Activated CD8-positive, alpha-beta memory T cell treated with anti-CD3 and anti-CD28 coated beads, Interleukin-2, amount 50 U/mL, for 4 hours (primary cell): ENCODE data around the gene PAGR1.
A peak's percentile ranks its signal among the peaks of the same experiment; 100 is the strongest.
"Not testable (repeated sequence)": the region's sequence is repeated elsewhere in the genome, so short reads cannot be mapped to it uniquely, and the experiment has no call there.

Source experiments
- DNase-seq: peaks from one replicate; pipeline ENCODE4 v3.0.0-alpha.2; 2020

Gene PAGR1

DNA sequence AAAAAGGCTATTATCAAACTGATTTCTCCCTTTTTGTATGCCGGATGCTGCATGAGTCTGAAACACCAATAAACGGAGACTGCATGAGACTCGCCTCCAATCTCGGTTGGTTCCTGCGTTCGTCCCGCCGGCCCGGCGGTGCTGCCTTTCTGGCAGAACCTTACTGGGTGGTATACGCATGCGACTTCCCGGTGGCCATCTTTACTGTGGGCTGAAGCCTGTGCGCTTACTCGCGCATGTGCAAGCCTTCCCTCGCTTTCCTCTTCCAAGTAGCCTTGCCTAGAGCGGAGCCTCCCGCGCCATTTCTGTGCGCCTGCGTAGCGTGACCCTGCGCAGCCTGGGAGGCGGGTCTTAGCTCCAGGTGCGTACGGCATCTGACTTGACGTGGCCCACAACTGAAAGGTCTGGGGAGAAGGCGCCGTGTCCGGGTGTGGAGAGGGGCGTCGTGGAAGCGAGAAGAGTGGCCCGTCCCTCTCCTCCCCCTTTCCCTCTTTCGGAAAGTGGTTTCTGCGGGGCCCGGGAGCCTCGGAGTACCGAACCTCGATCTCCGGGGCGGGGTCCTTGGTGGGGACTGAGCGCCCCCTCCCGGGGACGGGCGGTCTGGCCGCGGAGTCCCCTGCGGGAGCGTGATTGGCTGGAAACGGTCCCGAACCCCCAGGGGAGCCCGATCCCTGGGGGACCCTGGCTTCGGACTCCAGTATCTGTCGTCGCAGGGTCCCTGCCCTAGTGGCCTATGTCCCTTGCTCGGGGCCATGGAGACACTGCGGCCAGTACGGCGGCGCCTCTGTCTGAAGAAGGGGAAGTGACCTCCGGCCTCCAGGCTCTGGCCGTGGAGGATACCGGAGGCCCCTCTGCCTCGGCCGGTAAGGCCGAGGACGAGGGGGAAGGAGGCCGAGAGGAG is at the start of gene PAGR1:
PAGR1 (plus strand) TSS at position 360 of the 901 bp plus-strand sequence; CDS start at position 734, 374 bp downstream.
- peak; percentile 97 for DNase-seq

DNA sequence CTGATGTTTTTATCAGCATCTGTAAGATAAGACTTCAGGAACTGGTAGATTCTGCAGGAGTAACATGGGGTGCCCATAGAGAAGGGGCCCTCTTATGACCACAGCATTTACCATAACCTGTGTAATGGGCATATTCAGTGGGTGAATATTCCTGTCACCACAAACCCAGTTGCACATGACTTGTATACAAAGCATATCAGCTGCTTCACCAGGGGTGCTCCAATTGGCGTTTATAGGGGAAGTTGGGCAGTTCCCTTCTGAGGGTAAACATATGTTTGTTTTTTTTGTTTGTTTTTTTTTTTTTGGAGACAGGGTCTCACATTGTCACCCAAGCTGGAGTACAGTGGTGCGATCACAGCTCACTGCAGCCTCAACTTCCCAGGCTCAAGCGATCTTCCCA is 49.4 kb upstream of the PAGR1 start:
- DNase-seq, result no peak

DNA sequence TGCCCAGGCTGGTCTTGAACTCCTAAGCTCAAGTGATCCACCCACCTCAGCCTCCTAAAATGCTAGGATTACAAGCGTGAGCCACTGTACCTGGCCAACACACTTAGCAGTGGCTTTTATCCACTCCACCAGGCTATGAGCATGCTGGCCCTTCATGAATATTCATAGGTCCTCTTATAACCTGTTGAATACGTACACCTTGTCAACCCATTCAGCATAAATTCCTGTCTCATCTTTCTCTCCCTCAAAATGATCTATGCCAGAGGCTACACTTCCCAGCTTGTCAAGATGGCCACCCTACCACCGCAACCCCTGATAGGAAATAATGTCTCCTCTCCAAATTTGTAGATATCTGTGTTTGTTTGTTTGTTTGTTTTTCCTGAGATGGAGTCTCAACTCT is 48.9 kb upstream of the PAGR1 start:
- no peak for DNase-seq

DNA sequence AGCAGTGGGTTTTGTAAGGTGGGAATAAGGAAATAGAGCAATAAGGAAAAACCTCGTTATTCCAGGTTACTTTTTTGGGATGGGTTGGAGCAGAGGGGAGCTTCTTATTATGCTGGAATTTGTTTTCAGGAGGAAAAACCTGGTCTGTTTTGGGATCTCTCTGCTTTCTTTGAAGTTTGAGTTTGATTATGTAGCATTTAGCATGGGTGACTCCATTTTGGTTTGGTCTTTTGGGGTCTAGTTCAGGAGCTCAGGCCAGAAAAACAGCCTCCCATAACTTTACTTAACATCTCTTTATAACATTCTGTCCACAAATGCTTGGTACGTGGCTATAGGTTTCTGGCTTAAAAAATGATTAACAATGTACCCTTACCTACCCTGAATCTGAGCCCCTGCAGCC is 46.4 kb upstream of the PAGR1 start:
- no peak for DNase-seq

DNA sequence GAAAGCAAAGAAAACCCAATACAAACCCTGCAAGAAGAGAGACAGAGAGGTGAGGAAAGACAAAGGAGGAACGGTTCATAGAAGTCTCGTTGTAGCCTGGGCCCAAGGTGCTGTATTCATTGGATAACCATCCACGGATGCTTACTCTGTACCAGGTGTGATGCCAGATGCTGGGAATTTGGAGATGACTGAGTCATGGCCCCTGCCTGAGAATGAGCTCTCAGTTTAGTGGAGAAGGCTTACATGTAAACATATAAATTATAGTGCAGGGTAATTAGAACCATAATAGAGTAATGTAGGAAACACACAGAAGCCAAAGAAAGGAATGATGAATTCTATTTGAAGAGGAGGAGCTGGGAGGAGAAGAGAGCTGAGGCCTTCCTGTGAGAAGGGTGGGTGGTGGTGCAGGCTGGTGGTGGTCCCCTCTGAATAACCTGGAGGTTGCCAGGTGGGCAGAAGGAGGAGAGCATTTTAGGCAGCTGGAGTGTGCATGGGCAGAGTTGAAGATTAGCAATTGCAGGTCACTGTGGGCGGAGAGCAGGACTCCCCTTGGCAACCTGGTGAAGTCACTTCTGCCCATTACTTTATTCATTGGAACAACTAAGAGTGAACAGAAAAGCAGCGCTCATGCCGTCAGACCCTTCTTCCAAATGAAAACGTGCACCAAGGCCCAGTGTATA is 45.6 kb upstream of the PAGR1 start:
- DNase-seq, result no peak

DNA sequence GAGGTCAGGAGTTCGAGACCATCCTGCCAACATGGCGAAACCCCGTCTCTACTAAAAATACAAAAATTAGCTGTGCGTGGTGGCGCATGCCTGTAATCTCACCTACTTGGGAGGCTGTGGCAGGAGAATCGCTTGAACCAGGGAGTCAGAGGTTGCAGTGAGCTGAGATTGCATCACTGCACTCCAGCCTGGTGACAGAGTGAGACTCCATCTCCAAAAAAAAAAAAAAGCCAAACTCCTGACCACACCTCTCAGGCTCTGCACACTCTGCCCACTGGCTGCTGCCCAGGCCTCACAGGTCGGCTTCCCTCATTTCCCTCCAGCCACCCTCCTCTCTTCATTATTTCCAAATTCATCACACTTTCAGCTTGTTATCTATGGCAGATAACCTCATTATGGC is 43.6 kb upstream of the PAGR1 start:
- not testable (repeated sequence) for DNase-seq

DNA sequence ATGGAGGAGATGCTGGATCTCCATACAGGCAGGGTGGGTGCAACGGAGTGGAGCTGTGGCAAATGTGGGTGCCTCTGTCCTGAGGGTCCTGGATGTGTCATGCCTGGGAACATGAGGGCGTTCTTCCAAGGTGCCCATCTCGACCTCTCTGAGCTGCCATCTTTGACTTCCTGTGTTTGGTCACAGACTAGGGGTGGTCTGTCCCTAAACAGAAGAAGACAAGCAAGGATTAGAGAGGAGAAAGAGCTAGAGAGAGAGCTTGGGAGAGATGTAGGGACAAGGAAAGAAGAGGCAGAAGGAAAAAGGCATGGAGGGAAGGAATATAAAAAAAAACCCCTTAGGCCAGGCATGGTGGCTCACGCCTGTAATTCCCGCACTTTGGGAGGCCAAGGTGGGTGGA is 41.2 kb upstream of the PAGR1 start:
- no peak for DNase-seq

DNA sequence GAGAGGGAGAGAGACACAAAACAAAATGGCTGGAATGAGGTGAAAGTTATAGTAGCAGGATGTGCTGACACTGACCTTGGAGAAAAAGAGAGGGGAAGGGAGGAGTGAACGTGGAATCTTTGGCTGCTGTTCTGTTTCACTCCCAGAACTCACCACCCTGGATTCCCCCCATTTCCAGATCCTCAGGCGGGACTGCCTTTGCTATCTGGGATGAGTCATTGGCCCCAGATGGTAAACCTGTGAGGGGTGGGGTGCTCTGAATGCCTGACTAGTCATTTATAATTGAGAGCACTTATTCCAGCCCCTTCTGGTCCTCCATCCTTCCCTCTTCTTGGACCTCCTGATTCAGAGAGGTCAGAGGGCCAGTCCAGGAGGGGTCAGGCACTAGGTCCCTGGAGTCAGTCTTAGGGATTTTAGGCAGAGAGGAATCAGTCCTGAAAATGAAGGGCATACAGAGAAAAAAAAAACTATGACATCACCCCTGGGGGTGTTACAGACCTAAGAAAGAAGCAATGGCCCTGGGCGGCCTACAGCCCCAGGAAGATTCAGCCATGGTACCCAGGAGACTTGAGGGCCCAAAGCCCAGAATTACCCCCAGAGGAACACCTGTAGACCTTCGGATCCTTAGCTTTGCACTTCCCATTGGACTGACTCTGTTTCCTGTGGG is 40.1 kb upstream of the PAGR1 start:
- no peak for DNase-seq

DNA sequence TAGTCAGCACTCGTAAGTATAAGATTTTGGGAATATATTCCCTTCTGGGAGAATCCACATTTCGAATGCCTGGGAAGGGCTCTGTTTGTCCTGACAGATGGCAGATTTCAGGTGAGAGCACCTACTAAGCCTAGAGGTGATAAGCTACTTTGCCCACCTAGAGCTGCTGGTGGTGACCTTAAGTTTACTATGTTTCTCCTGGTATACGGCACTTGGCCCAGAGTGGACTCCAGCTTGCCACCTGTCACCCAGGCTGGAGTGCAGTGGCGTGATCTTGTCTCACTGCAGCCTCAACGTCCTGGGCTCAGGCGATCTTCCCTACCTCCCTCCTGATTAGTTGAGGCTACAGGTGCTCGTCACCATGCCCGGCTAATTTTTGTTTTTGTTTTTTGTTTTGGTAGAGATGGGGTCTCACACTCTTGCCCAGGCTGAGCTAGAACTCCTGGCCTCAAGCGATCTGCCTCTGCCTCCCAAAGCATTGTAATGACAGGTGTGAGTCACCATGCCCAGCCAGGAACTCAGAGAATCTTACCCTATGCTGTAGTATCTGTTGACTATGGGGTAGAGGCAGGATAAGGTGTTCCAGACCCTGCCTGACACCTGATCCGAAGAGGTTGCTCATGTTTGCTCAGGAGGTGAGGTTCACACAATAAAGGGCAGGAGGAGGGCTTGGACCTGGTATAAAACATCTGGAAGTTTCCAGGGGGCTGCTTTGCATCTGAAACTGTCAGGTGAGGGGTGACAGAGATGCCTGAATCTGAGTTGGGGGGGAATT is 38.2 kb upstream of the PAGR1 start, which contains the start of gene ZG16:
ZG16 (plus strand) TSS at position 681 of the 775 bp plus-strand sequence. CDS start 1,011 bp downstream, outside the sequence.
- no peak for DNase-seq

DNA sequence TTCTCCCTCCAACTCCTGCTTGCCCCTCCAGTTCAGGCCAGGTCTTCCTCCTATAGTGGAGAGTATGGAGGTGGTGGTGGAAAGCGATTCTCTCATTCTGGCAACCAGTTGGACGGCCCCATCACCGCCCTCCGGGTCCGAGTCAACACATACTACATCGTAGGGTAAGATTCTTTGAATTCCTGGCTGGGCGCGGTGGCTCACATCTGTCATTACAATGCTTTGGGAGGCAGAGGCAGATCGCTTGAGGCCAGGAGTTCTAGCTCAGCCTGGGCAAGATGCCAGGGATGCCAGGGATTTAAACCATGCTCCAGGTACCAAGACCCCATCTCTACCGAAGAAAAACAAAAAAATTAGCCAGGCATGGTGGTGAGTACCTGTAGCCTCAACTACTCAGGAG is 36.5 kb upstream of the PAGR1 start:
- DNase-seq, result no peak

DNA sequence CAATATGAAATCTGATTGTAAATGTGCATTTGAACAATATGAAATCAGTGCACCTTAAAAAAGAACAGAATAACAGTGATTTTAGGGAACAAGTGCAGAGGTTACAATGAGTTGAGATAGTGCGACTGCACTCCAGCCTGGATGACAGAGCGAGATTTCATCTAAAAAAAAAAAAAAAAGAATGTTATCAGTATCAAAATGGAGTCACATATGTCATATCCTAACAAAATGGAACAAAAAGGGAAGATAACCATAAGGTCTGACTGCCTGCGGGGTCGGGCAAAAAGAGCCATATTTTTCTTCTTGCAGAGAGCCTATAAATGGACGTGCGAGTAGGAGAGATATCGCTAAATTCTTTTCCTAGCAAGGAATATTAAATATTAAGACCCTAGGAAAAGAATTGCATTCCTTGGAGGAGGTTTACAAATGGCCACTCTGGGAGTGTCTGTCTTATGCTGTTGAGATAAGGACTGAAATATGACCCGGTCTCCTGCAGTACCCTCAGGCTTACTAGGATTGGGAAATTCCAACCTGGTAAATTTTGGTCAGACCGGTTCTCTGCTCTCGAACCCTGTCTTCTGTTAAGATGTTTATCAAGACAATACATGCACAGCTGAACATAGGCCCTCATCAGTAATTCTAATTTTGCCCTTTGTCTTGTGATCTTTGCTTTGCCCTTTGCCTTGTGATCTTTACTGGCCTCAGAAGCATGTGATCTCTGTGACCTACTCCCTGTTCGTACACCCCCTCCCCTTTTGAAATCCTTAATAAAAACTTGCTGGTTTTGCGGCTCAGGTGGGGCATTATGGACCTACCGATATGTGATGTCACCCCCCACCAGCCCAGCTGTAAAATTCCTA is 32.6 kb upstream of the PAGR1 start:
- DNase-seq, result not testable (repeated sequence)

DNA sequence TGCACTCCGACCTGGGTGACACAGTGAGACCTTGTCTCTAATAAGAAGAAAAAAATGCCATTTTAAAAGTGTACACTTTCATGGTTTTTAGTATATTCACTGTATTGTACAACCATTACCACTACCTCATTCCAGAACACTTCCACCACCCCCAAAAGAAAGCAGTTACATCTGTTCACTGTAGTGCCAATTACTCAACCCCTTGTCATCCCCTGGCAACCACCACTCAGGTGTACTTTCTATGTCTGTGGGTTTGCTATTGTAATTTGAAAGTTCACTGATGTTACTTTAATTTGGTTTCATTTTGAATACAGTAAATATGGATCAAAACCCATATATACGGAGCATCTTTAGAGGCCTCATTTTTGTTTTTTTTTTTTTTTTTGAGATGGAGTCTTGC is 31.8 kb upstream of the PAGR1 start:
- no peak for DNase-seq

DNA sequence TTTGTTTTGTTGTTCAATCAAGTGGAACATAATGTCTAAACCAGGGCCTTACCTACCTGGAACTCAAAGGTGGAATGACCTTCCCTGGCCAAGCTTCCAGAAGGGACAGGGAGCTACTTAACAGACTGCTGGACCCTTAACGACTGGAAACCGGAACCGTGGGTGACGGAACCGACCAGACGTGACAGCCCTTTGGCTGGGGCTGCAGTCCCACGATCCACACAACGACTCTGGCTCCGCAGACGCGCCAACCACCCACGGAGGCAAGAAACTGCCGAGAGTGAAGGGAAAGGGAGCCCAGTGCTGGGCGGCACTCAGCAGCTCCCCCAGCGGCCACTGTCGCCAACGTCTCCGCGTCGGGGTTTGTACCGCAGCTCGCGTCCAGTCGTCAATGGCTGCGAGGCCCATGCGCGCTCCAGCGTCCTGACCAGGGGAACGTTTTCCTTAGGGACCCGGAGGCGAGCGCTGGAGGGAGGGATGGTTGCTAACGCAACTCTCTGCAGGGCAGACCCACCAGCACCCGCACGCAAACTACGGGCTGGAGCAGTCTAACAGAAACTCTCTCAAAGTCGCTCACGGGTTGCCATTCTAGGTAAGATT is 31.0 kb upstream of the PAGR1 start:
- DNase-seq, result peak; percentile 79

DNA sequence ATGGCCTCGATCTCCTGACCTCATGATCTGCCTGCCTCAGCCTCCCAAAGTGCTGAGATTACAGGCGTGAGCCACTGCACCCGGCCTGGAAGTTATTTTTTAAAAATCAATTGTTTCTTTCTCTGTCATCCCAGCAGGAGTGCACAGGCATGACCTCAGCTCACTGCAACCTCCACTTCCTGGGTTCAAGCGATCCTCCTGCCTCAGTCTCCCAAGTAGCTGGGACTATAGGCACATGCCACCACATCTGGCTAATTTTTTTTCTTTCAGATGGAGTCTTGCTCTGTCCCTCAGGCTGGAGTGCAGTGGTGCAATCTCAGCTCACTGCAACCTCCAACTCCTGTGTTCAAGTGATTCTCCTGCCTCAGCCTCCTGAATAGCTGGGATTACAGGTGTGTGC is 28.8 kb upstream of the PAGR1 start:
- not testable (repeated sequence) for DNase-seq

DNA sequence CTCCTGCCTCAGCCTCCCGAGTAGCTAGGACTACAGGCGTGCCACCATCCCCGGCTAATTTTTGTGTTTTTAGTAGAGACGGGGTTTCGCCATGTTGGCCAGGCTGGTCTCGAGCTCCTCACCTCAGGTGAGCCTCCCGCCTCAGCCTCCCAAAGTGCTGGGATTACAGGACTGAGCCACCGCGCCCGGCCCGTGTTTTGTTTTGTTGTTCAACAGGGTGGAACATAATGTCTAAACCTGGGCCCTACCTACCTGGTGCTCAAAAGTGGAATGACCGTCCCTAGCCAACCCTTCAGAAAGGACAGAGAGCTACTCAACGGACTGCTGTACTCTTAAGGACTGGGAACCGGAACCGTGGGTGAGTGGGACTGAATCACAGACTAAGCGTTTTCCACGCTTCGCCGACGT is 26.2 kb upstream of the PAGR1 start:
- DNase-seq, result no peak

DNA sequence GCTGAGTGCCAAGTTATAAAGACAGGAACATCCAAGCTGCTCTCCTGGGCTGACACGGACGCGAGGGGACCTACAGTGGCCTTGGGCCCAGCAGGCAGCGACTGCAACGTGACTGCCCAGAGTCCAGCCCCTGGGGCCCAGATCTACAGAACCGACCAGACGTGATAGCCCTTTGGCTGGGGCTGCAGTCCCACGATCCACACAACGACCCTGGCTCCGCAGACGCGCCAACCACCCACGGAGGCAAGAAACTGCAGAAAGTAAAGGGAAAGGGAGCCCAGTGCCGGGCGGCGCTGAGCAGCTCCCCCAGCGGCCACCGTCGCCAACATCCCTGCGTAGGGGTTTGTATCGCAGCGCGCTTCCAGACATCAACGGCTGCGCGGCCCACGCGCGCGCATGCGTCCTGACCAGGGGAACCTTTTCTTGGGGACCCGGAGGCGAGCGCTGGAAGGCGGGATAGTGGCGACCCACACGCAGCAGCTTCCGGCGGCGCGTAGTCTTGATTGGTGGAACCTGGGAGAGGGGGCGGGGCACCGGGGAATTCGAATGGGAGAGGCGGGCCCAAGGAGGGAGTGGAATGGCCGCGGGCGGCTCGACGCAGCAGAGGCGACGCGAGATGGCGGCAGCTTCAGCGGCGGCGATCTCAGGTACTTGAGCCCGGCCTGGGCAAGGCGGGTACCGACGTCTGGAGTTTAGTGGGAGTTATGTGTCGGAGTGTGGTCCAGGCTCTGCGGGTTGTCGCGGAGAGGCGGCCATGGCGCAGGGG is 25.6 kb upstream of the PAGR1 start, which contains the start of gene KIF22:
KIF22 (plus strand) TSS at position 569 of the 766 bp plus-strand sequence; CDS start at position 578, 9 bp downstream.
- peak; percentile 99 for DNase-seq

DNA sequence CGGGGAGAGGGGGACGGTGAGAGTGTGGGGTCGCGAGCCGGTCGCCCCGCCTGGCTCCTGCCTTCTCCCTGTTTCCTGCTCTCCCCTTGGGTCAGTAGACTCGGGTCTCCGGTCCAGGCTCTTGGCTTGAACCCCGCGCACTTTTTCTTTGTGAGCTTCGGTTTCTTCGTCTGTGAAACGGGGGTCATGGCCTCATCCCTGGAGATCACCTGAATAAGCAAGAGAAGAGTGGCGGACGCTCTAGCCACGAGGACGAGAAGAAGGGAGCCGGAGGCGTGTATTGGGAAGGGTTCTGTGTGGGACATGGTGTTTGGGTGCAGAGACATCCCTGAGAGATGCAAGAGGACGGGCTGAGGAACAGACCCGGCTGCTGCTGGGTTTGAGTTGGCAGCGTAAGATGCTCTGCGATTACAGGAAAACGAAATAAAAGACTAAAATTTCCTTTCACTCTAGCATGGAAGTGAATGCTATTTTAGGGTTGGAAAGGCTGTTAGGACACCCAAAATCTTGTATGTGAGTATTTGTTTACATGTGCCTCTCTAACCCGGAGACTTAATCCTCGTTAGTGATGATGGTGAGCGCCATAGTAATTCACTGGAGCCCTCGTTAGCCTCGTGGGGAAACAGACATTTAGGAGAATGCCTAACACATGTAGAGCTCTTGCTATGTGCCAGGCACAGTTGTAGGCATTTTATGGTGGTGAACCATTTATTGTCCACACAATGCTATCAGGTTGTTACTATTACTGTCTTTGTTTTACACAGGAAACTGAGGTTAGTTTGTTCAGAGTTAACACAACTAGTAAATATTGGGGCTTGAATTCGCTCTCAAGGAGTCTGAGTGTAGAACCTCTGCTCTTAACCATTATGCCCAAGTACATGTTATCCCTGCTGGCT is 24.8 kb upstream of the PAGR1 start:
- no peak for DNase-seq

DNA sequence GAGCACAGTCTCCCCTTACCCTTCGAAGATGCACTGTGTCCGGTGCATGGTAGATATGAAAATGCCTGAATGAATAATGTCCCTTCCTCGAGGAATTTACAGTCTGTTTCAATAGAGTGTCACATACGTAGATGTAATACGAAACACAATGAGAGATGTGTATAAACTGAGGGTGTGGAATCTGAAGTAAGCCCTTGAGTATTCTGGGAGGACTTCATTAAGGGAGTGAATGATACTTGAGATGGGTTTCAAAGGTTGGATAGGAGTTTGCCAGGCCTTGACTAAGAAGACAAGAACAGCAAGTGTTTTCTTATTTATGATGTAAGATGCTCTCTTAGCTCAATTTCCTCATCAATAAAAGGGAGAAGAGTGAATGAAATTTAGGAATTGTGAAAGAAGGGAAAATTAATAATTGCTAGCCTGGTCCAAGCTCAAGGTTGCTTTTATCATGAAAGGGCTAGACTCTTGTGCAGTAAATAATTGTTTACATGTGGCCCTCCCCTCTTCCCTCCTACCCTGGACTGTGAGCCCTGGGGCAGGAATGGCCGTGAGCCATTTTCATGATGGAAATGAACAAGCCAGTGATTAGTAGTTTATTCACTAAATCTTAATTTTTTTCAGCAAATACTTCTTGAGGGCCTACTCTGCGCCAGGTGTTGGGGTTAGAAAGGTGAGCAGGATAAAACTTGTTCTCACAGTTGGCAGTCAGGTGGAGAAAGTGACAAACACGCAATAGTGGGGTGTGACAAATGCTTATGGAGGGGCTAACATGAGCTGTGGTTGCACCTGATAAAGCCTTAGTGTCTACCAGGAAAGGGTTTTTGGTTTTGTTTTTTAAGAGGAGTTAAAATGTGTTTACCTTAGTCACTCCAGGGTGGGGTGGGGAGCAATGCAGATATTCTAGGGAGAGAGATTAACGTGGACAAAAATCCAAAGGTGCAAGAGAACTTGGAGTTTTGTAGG is 23.8 kb upstream of the PAGR1 start:
- no peak for DNase-seq
